GM23338 (cell line): ENCODE data around the gene SEC24A. TPM values are rescaled to one million over a fixed set of nuclear protein-coding genes. Genes with fewer than 3 reads are reported as not detected.

Source experiments
- ATAC-seq: fragments of 200-7000 bp; cut with Tn5 transposase; 3 replicates; pipeline ENCODE4 v1.9.1; 2020
- DNase-seq: peaks from one replicate; pipeline ENCODE4 v3.0.0-alpha.2; 2015; ENCODE audit warnings: low spot score
- H2AFZ ChIP-seq: fragments of 200-600 bp; sonication (generic); 2 replicates; pipeline ENCODE4 v1.8.0; 2016; ENCODE audit warnings: antibody characterized with exemption, mild to moderate bottlenecking, moderate library complexity
- H3F3A ChIP-seq: fragments of 200-600 bp; sonication (generic); replicated peaks from 2 replicates; pipeline ENCODE4 v1.8.0; 2017; ENCODE audit warnings: antibody characterized with exemption, mixed run types, low read depth
- H3K27ac ChIP-seq: fragments of 200-600 bp; sonication (generic); 2 replicates; pipeline ENCODE4 v1.6.1; 2016; ENCODE audit warnings: low read depth
- H3K27me3 ChIP-seq: fragments of 200-600 bp; sonication (generic); 2 replicates; pipeline ENCODE4 v1.8.0; 2016; ENCODE audit warnings: mild to moderate bottlenecking, mixed run types, moderate library complexity; ENCODE audit not compliant: insufficient read depth
- H3K36me3 ChIP-seq: fragments of 200-600 bp; sonication (generic); 2 replicates; pipeline ENCODE4 v1.8.0; 2016; ENCODE audit warnings: mild to moderate bottlenecking; ENCODE audit not compliant: insufficient read depth
- H3K4me1 ChIP-seq: fragments of 200-600 bp; sonication (generic); 2 replicates; pipeline ENCODE4 v1.8.0; 2016; ENCODE audit warnings: mild to moderate bottlenecking, moderate library complexity; ENCODE audit not compliant: insufficient read depth
- H3K4me2 ChIP-seq: fragments of 200-600 bp; sonication (generic); 2 replicates; pipeline ENCODE4 v1.7.1; 2017; ENCODE audit warnings: mixed run types
- H3K4me3 ChIP-seq: fragments of 200-600 bp; sonication (generic); 2 replicates; pipeline ENCODE4 v1.6.1; 2016; ENCODE audit warnings: mixed run types
- H3K79me2 ChIP-seq: fragments of 200-600 bp; sonication (generic); replicated peaks from 2 replicates; pipeline ENCODE4 v1.8.0; 2017; ENCODE audit warnings: mild to moderate bottlenecking; ENCODE audit not compliant: insufficient read depth
- H3K9me2 ChIP-seq: fragments of 200-600 bp; sonication (generic); 2 replicates; pipeline ENCODE4 v1.8.0; 2017; ENCODE audit not compliant: insufficient read depth
- H4K20me1 ChIP-seq: fragments of 200-600 bp; sonication (generic); replicated peaks from 2 replicates; pipeline ENCODE4 v1.8.0; 2017; ENCODE audit warnings: mild to moderate bottlenecking; ENCODE audit not compliant: insufficient read depth
- H3K27ac Mint-ChIP-seq: 2 replicates; pipeline ENCODE4 v1.8.0; 2020; ENCODE audit warnings: inconsistent platforms, mild to moderate bottlenecking, moderate library complexity, mixed read lengths
- H3K27me3 Mint-ChIP-seq: 3 replicates; pipeline ENCODE4 v1.8.0; 2022; ENCODE audit warnings: low read depth, mild to moderate bottlenecking, moderate library complexity, mixed read lengths, inconsistent platforms; ENCODE audit not compliant: insufficient read depth, poor library complexity
- H3K36me3 Mint-ChIP-seq: 3 replicates; pipeline ENCODE4 v1.8.0; 2021; ENCODE audit warnings: low read depth, mild to moderate bottlenecking, inconsistent platforms, moderate library complexity, mixed read lengths
- H3K4me1 Mint-ChIP-seq: 3 replicates; pipeline ENCODE4 v1.8.0; 2020; ENCODE audit warnings: mild to moderate bottlenecking, inconsistent platforms, mixed read lengths
- H3K4me3 Mint-ChIP-seq: 3 replicates; pipeline ENCODE4 v1.8.0; 2021; ENCODE audit warnings: moderate library complexity, mild to moderate bottlenecking, inconsistent platforms, mixed read lengths
- H3K9me3 Mint-ChIP-seq: 3 replicates; pipeline ENCODE4 v1.8.0; 2020; ENCODE audit warnings: moderate library complexity, mild to moderate bottlenecking, inconsistent platforms, mixed read lengths
- CREB1 ChIP-seq: fragments of 250-450 bp; sonication (Bioruptor Pico); IDR thresholded peaks from 2 replicates; pipeline ENCODE4 v1.5.0; 2020; ENCODE audit warnings: low read depth, mild to moderate bottlenecking, moderate library complexity
- EZH2 ChIP-seq: fragments of 200-600 bp; sonication (generic); IDR thresholded peaks from one replicate; pipeline ENCODE4 v1.8.0; 2017; ENCODE audit warnings: antibody characterized with exemption, mild to moderate bottlenecking, low read depth; ENCODE audit not compliant: unreplicated experiment
- EZH2phosphoT487 ChIP-seq: fragments of 200-600 bp; sonication (generic); IDR thresholded peaks from one replicate; pipeline ENCODE4 v1.8.1; 2018; ENCODE audit warnings: antibody characterized with exemption; ENCODE audit not compliant: unreplicated experiment
- POLR2AphosphoS5 ChIP-seq: IDR thresholded peaks from 2 replicates; pipeline ENCODE4 v1.6.1; 2016; ENCODE audit warnings: antibody characterized with exemption, low read depth
- REST ChIP-seq: IDR thresholded peaks from one replicate; pipeline ENCODE4 v1.6.1; 2018; ENCODE audit warnings: antibody characterized with exemption; ENCODE audit not compliant: unreplicated experiment
- ZNF331 ChIP-seq: fragments of 250-450 bp; sonication (Bioruptor Pico); IDR thresholded peaks from 2 replicates; pipeline ENCODE4 v1.5.0; 2020; ENCODE audit warnings: low read depth, mild to moderate bottlenecking, moderate library complexity
- ZNF462 ChIP-seq: fragments of 250-450 bp; sonication (Bioruptor Pico); IDR thresholded peaks from 2 replicates; pipeline ENCODE4 v1.5.0; 2020; ENCODE audit warnings: mild to moderate bottlenecking, moderate library complexity
- polyA plus RNA-seq: library from polyadenylated mRNA; unstranded; fragments of >200 nt; fragmentation: Nextera tagmentation; extraction: Ambion mirVana; gene quantifications from 2 replicates; pipeline ENCODE4 v1.2.1, GENCODE V29; 2016
- total RNA-seq: library from RNA; depleted of rRNA; stranded (reverse); fragments of >200 nt; shearing (Covaris generic); gene quantifications from 2 replicates; pipeline ENCODE4 v1.2.3, GENCODE V29; 2014
- TF ChIP-seq, protein P1 (sequence below), 2 experiments: fragments of 200-600 bp in 1 of 2; sonication (generic) in 1 of 2; conservative IDR thresholded peaks; 2 replicates each; pipeline versions ENCODE4 v1.5.1 to v1.6.1; 2016 to 2017; ENCODE audit warnings: antibody characterized with exemption in 2 of 2, low read depth in 2 of 2, mild to moderate bottlenecking in 2 of 2, moderate library complexity in 1 of 2

The SEC24A gene
- total and polyA plus RNA-seq, 2 experiments from 2014 or later: 8.1 to 36.5 TPM

GRCh38 chr5:134608555-134608954, 40.0 kb upstream of the SEC24A start:
- Histone ChIP-seq H3K27me3 (no peaks in the 10 kb centered on the region), H3K4me1 (no peaks in the 10 kb centered on the region), H2AFZ (no peak overlapping the region), H3K9me2 (no peaks in the 10 kb centered on the region), H3K36me3 (peaks cover 13% of the 10 kb centered on the region; the same call in 1 of the 2 replicates), H3F3A (0 out of 2 replicates have a peak, but pooled peaks cover 5% of the 10 kb centered on the region), H3K27ac (no peak overlapping the region), H4K20me1 (no peaks in the 10 kb centered on the region), H3K79me2 (no peaks in the 10 kb centered on the region), H3K4me2 (no peak overlapping the region), H3K4me3 (no peak overlapping the region)
- Mint-ChIP-seq H3K27me3 (no peaks in the 10 kb centered on the region), H3K4me1 (peaks cover 4% of the 10 kb centered on the region; the same call in 2 of the 3 replicates), H3K36me3 (peaks cover 38% of the 10 kb centered on the region; the same call in 2 of the 3 replicates), H3K9me3 (no peaks in the 10 kb centered on the region), H3K4me3 (no peak overlapping the region), H3K27ac (no peak overlapping the region)
- ATAC-seq (no peak), DNase-seq (no peak)
- TF ChIP-seq REST (no peak), EZH2 (no peak)

DNA sequence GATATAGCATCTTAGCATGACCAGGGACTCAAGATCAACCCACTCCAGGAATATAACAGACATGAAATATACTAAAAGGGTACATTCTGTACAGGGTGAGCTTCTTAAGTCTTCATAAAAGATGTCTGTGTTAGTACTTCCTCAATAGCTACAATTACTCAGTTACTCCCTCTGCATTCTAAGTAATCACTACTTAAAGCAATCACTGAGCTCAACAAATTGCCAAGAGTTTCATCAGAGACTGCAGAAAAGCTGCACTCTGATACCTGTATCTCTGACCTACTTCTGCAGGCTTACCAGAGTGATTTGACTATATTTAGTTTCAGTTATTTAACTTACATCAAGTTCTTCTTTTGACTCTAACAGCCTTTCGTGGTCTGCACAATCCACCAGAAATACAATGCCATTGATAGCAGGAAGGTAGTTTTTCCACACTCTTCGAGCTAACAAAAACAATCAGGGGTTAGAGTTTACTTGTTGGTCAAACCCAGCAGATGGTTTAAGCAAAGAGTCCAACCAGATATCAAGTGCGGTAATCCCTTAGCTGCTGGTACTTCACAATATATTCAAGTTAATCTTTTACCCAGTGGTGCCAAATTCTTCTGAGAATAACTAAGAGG, 39.2 kb upstream of the SEC24A start:
- no peak overlapping the region for H3K27ac Mint-ChIP-seq
- no peaks in the 10 kb centered on the region for H4K20me1 ChIP-seq
- H3K36me3 Mint-ChIP-seq: peaks cover 45% of the 10 kb centered on the region; the same call in 2 of the 3 replicates
- no peak overlapping the region for H3K4me3 Mint-ChIP-seq
- H3K4me1 Mint-ChIP-seq: peaks cover 4% of the 10 kb centered on the region; the same call in 2 of the 3 replicates
- no peaks in the 10 kb centered on the region for H3K27me3 ChIP-seq
- H3K27me3 Mint-ChIP-seq: no peaks in the 10 kb centered on the region
- no peak overlapping the region for H3K4me2 ChIP-seq
- no peaks in the 10 kb centered on the region for H3K9me3 Mint-ChIP-seq
- ATAC-seq: no peak
- no peak overlapping the region for H2AFZ ChIP-seq
- H3K79me2 ChIP-seq: no peaks in the 10 kb centered on the region
- H3K4me1 ChIP-seq: 0 out of 2 replicates have a peak, but pooled peaks cover 4% of the 10 kb centered on the region
- no peaks in the 10 kb centered on the region for H3K9me2 ChIP-seq
- H3K27ac ChIP-seq: no peak overlapping the region
- no peak for DNase-seq
- 0 out of 2 replicates have a peak, but pooled peaks cover 5% of the 10 kb centered on the region for H3F3A ChIP-seq
- H3K36me3 ChIP-seq: peaks cover 13% of the 10 kb centered on the region; the same call in 1 of the 2 replicates
- H3K4me3 ChIP-seq: no peak overlapping the region
- TF ChIP-seq, protein P1, sequence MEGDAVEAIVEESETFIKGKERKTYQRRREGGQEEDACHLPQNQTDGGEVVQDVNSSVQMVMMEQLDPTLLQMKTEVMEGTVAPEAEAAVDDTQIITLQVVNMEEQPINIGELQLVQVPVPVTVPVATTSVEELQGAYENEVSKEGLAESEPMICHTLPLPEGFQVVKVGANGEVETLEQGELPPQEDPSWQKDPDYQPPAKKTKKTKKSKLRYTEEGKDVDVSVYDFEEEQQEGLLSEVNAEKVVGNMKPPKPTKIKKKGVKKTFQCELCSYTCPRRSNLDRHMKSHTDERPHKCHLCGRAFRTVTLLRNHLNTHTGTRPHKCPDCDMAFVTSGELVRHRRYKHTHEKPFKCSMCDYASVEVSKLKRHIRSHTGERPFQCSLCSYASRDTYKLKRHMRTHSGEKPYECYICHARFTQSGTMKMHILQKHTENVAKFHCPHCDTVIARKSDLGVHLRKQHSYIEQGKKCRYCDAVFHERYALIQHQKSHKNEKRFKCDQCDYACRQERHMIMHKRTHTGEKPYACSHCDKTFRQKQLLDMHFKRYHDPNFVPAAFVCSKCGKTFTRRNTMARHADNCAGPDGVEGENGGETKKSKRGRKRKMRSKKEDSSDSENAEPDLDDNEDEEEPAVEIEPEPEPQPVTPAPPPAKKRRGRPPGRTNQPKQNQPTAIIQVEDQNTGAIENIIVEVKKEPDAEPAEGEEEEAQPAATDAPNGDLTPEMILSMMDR (conservative IDR thresholded peaks at IDR 0.05; ENCODE audit: low read depth in 2 of 2): no peak
- no peak for TF ChIP-seq EZH2phosphoT487
- no peak for TF ChIP-seq ZNF462 (CRISPR knock-in tag)
- no peak for TF ChIP-seq CREB1
- no peak for TF ChIP-seq EZH2
- no peak for TF ChIP-seq ZNF331 (CRISPR knock-in tag)
- no peak for TF ChIP-seq POLR2AphosphoS5
